Epidermal melanocyte (primary cell): ENCODE measurements around the gene MYEOV.

Source experiments
- DNase-seq: peaks from one replicate; pipeline ENCODE4 v3.0.0; 2011; ENCODE audit warnings: low spot score; ENCODE audit not compliant: insufficient read length

The MYEOV gene

GRCh38 chr11:69286374-69287371 lies 7.3 kb upstream of the MYEOV start:
- DNase-seq = no peak

- DNase-seq = no peak
These were observed 5.7 kb upstream of the MYEOV start for GRCh38 chr11:69287968-69288882.

GRCh38 chr11:69288883-69289242 lies 5.1 kb upstream of the MYEOV start:
- no peak for DNase-seq

- DNase-seq = no peak
These were observed 3.1 kb upstream of the MYEOV start for GRCh38 chr11:69290806-69291205.

- DNase-seq = no peak
These were observed 2.4 kb upstream of the MYEOV start for GRCh38 chr11:69291459-69292110.

GRCh38 chr11:69292221-69292648 lies 1.7 kb upstream of the MYEOV start:
- DNase-seq = no peak

- DNase-seq = no peak
These were observed 868 bp upstream of the MYEOV start for GRCh38 chr11:69293087-69293486.

- DNase-seq = no peak
These were observed 670 bp downstream of the MYEOV start for GRCh38 chr11:69294571-69295078.

GRCh38 chr11:69295079-69295994 lies 1.4 kb downstream of the MYEOV start:
- no peak for DNase-seq

- DNase-seq = peak; percentile 67
These were observed 2.3 kb downstream of the MYEOV start for GRCh38 chr11:69295995-69296889.

GRCh38 chr11:69296890-69297786 lies 3.2 kb downstream of the MYEOV start:
- DNase-seq = peak; percentile 89

GRCh38 chr11:69297787-69298266 lies 3.9 kb downstream of the MYEOV start:
- no peak for DNase-seq

- peak; percentile 66 for DNase-seq
These were observed 4.5 kb downstream of the MYEOV start for GRCh38 chr11:69298267-69299022.

- DNase-seq = no peak
These were observed 5.1 kb downstream of the MYEOV start for GRCh38 chr11:69299023-69299461.

GRCh38 chr11:69299572-69299971 lies 5.6 kb downstream of the MYEOV start:
- no peak for DNase-seq

GRCh38 chr11:69300120-69301060 lies 6.4 kb downstream of the MYEOV start:
- DNase-seq = no peak
